GM18870 (cell line): ENCODE data around the gene HARBI1.

Experiments
- ATAC-seq: cut with Tn5 transposase; IDR thresholded peaks from one replicate; pipeline ENCODE4 v1.9.1; 2021; ENCODE audit warnings: moderate library complexity; ENCODE audit not compliant: unreplicated experiment

HARBI1 gene

GRCh38 chr11:46617134-46617971 is at the start of gene HARBI1, which contains the start of gene ATG13:
HARBI1 (minus strand) TSS chr11:46617227; CDS start chr11:46616237, 990 bp downstream.
ATG13 (plus strand) TSS chr11:46617553; CDS start chr11:46644292, 26,739 bp downstream.
- ATAC-seq = peak; percentile 71

GRCh38 chr11:46666516-46666915 is 49.5 kb upstream of the HARBI1 start:
- no peak for ATAC-seq

- no peak for ATAC-seq
Measured at GRCh38 chr11:46665356-46665755, 48.3 kb upstream of the HARBI1 start.

- no peak for ATAC-seq
Measured at GRCh38 chr11:46664612-46665011, 47.6 kb upstream of the HARBI1 start.

- ATAC-seq = no peak
Measured at GRCh38 chr11:46663277-46663940, 46.4 kb upstream of the HARBI1 start.

- no peak for ATAC-seq
Measured at GRCh38 chr11:46662366-46662765, 45.3 kb upstream of the HARBI1 start.

- ATAC-seq = no peak
Measured at GRCh38 chr11:46661836-46662235, 44.8 kb upstream of the HARBI1 start.

- no peak for ATAC-seq
Measured at GRCh38 chr11:46659908-46660307, 42.9 kb upstream of the HARBI1 start.

- ATAC-seq = no peak
Measured at GRCh38 chr11:46658259-46658658, 41.2 kb upstream of the HARBI1 start.

- no peak for ATAC-seq
Measured at GRCh38 chr11:46657186-46657585, 40.2 kb upstream of the HARBI1 start.

- ATAC-seq = no peak
Measured at GRCh38 chr11:46655631-46656030, 38.6 kb upstream of the HARBI1 start.

GRCh38 chr11:46649180-46649738 is 32.2 kb upstream of the HARBI1 start:
- ATAC-seq = no peak

GRCh38 chr11:46643986-46644385 is 27.0 kb upstream of the HARBI1 start:
- ATAC-seq = no peak

GRCh38 chr11:46643531-46643930 is 26.5 kb upstream of the HARBI1 start:
- no peak for ATAC-seq

- ATAC-seq = no peak
Measured at GRCh38 chr11:46642627-46643335, 25.8 kb upstream of the HARBI1 start.

- no peak for ATAC-seq
Measured at GRCh38 chr11:46641639-46642038, 24.6 kb upstream of the HARBI1 start.

GRCh38 chr11:46640036-46640788 is 23.2 kb upstream of the HARBI1 start:
- no peak for ATAC-seq

- ATAC-seq = no peak
Measured at GRCh38 chr11:46639197-46639839, 22.3 kb upstream of the HARBI1 start.

GRCh38 chr11:46637546-46637945 is 20.5 kb upstream of the HARBI1 start:
- ATAC-seq = no peak

- no peak for ATAC-seq
Measured at GRCh38 chr11:46635557-46636139, 18.6 kb upstream of the HARBI1 start.
